NT2/D1 (cell line): ENCODE measurements around the gene ZNF319.

Source experiments
- SUZ12 ChIP-seq: IDR thresholded peaks from 2 replicates; pipeline ENCODE4 v1.6.1; 2011; ENCODE audit not compliant: insufficient read length, insufficient read depth; ENCODE audit errors: extremely low read depth
- YY1 ChIP-seq: IDR thresholded peaks from 2 replicates; pipeline ENCODE4 v1.6.1; 2011; ENCODE audit not compliant: insufficient read length, insufficient read depth
- ZNF274 ChIP-seq: IDR thresholded peaks from 2 replicates; pipeline ENCODE4 v1.6.1; 2011; ENCODE audit warnings: mild to moderate bottlenecking, low read depth, low read length

- TF ChIP-seq YY1 = no peak
- TF ChIP-seq ZNF274 = no peak
- TF ChIP-seq SUZ12 = no peak
Observed at GRCh38 chr16:58034128-58034685, 33.7 kb upstream of the ZNF319 start.
